ENCODE measurements around the gene TUBGCP3.

DNA sequence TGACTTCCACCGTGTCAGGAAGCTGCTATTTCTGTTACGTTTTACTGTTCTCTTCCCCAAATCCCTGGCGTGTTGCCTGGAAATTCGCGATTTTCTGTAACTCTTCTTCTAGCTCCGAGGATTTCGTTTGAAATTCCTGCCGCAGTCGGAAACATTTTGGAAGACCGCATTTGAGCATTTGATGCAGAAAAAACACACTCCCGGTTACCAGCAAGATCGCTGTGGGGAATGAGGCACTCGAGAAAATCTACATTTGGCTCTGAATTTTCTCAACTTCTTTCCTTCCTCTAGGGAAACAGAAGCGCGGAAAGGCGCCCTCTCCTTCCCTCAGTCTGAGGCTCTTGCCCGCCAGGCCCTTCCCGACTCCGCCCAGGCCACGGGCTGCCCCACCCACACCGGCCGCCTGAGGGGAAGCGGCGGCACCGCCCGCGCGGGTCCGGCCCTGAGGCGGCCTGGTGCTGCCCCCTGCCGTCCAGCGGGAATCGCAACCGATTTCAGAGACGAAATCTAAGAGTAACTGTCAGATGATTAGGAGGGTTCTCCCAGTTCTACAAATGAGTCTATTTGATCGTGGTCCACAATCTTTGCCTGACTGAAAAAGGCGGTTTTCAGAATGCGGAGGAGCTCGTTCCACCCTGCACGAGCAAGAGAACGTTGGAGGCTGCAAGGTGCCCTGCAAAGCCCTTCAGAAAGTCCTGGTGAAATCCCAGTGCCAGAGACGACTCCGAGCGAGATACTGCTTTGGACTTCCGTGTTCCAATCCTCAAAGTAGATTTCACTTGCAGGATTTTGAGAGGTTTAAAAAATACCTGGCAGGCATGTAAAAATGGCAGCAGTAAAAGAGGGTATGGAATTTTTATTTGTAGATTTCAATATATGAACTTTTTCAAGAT, 18.4 kb upstream of the TUBGCP3 start:
- TF ChIP-seq, protein P1, sequence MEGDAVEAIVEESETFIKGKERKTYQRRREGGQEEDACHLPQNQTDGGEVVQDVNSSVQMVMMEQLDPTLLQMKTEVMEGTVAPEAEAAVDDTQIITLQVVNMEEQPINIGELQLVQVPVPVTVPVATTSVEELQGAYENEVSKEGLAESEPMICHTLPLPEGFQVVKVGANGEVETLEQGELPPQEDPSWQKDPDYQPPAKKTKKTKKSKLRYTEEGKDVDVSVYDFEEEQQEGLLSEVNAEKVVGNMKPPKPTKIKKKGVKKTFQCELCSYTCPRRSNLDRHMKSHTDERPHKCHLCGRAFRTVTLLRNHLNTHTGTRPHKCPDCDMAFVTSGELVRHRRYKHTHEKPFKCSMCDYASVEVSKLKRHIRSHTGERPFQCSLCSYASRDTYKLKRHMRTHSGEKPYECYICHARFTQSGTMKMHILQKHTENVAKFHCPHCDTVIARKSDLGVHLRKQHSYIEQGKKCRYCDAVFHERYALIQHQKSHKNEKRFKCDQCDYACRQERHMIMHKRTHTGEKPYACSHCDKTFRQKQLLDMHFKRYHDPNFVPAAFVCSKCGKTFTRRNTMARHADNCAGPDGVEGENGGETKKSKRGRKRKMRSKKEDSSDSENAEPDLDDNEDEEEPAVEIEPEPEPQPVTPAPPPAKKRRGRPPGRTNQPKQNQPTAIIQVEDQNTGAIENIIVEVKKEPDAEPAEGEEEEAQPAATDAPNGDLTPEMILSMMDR (IDR thresholded peaks at IDR 0.05; ENCODE audit: low read length): peak; percentile 99
- TF ChIP-seq EZH2 (IDR thresholded peaks at IDR 0.05; ENCODE audit: borderline replicate concordance, low read length): no peak

Measured in OCI-LY1 (cell line).